Esophagus squamous epithelium (tissue), 5 donors: ENCODE results near the gene B3GALT6. TPM values are rescaled to one million over a fixed set of nuclear protein-coding genes. Genes with fewer than 3 reads are reported as not detected.
A peak's percentile ranks its signal among the peaks of the same experiment; 100 is the strongest.

ENCODE experiments used
- DNase-seq: peaks from one replicate; lab custom pipeline; 2025; lab: John Stamatoyannopoulos, UW
- H3K27ac ChIP-seq, 4 donors: fragments of 200-600 bp; sonication (generic); one replicate each; pipeline ENCODE4 v1.5.1; 2016 to 2019; ENCODE audit warnings: mild to moderate bottlenecking in 1 of 4
- H3K27me3 ChIP-seq, 4 donors: fragments of 200-600 bp; sonication (generic); 1 replicate in 3 of 4; 2 replicates in 1 of 4; pipeline versions ENCODE4 v1.5.1 to v1.6.0; 2017 to 2021; ENCODE audit warnings: antibody characterized with exemption in 1 of 4
- H3K36me3 ChIP-seq, 3 donors: fragments of 200-600 bp; sonication (generic); one replicate each; pipeline ENCODE4 v1.5.1; 2016 to 2019
- H3K4me1 ChIP-seq, 3 donors: fragments of 200-600 bp; sonication (generic); one replicate each; pipeline ENCODE4 v1.5.1; 2017 to 2019
- H3K4me3 ChIP-seq, 4 donors: fragments of 200-600 bp; sonication (generic); 1 replicate in 3 of 4; 2 replicates in 1 of 4; pipeline ENCODE4 v1.5.1; 2016 to 2019; ENCODE audit warnings: mild to moderate bottlenecking in 2 of 4, moderate library complexity in 1 of 4
- H3K9me3 ChIP-seq, 3 donors: fragments of 200-600 bp; sonication (generic); one replicate each; pipeline ENCODE4 v1.5.1; 2016 to 2019
- CTCF ChIP-seq, 6 experiments: fragments of 450-650 bp in 4 of 6; fragments of 200-600 bp in 2 of 6; sonication (generic) in 2 of 6; IDR thresholded peaks; one replicate each; pipeline ENCODE4 v1.5.1; 2016 to 2019; ENCODE audit warnings: antibody characterized with exemption in 6 of 6, mild to moderate bottlenecking in 4 of 6, moderate library complexity in 4 of 6
- POLR2A ChIP-seq, 4 donors: fragments of 450-650 bp; IDR thresholded peaks; one replicate each; pipeline ENCODE4 v1.6.1; 2017; ENCODE audit warnings: antibody characterized with exemption in 4 of 4, mild to moderate bottlenecking in 4 of 4, moderate library complexity in 3 of 4
- WGBS, 2 donors: methylation state at CpG; one replicate each; pipeline ENCODE4 v1.1.5; 2018; 5-methylcytosine and 5-hydroxymethylcytosine counted together
- intact Hi-C: fragments of 100-400 bp; cut with DNase I; formaldehyde crosslinking; loops from one replicate; pipeline ENCODE4 v1.15.0; 2022
- total RNA-seq, 4 donors: library from RNA; depleted of rRNA; stranded (reverse); fragments of >200 nt; gene quantifications; one replicate each; pipeline ENCODE4 v1.1.0, GENCODE V29; 2016
- donor health status: DM: yes; HTN: yes; CAD: no.

Gene B3GALT6
- total RNA-seq, 4 donors from 2014 or later = 13.5 to 17.5 (median 15.6) TPM

GRCh38 chr1:1226566-1227362, 5.3 kb upstream of the B3GALT6 start:
- no peak for TF ChIP-seq CTCF (IDR thresholded peaks at IDR 0.05)
- no peak for TF ChIP-seq POLR2A (IDR thresholded peaks at IDR 0.05)
- no peaks in the 10 kb centered on the region for H3K27me3 ChIP-seq
- H3K4me1 ChIP-seq = peaks cover 16 to 56% (median 20%) of the 10 kb centered on the region in 3 donors
- H3K4me3 ChIP-seq = no peak overlapping the region
- 85 to 93% methylated on average over 8 to 11 of the region's 44 CpGs for WGBS, 2 donors
- H3K36me3 ChIP-seq = peaks cover 38 to 78% (median 47%) of the 10 kb centered on the region in 3 donors
- H3K27ac ChIP-seq = no peak overlapping the region
- no peak for DNase-seq
- intact Hi-C loops = no loop called here
- H3K9me3 ChIP-seq = no peaks in the 10 kb centered on the region

GRCh38 chr1:1227386-1227785, 4.7 kb upstream of the B3GALT6 start:
- WGBS, 2 donors = no CpG with 5 or more reads among the region's 25 CpGs
- TF ChIP-seq CTCF (IDR thresholded peaks at IDR 0.05) = no peak
- TF ChIP-seq POLR2A (IDR thresholded peaks at IDR 0.05) = no peak
- Histone ChIP-seq H3K27me3 (no peaks in the 10 kb centered on the region), H3K4me1 (peaks cover 16 to 51% (median 20%) of the 10 kb centered on the region in 3 donors), H3K4me3 (no peak overlapping the region), H3K27ac (no peak overlapping the region), H3K36me3 (peaks cover 32 to 72% (median 40%) of the 10 kb centered on the region in 3 donors), H3K9me3 (no peaks in the 10 kb centered on the region)
- intact Hi-C loops = no loop called here
- DNase-seq = no peak

- no peaks in the 10 kb centered on the region for H3K9me3 ChIP-seq
- intact Hi-C loops = no loop called here
- 99% methylated on average over 9 of the region's 30 CpGs; no CpG with 5 or more reads in 1 of the 2 donors for WGBS, 2 donors
Measured at GRCh38 chr1:1228187-1228586, 3.9 kb upstream of the B3GALT6 start.

GRCh38 chr1:1228596-1229321, 3.3 kb upstream of the B3GALT6 start:
- H3K4me3 ChIP-seq = no peak overlapping the region
- TF ChIP-seq POLR2A (IDR thresholded peaks at IDR 0.05) (no peak), CTCF (IDR thresholded peaks at IDR 0.05) (no peak)
- intact Hi-C loops = no loop called here
- H3K4me1 ChIP-seq = peaks cover 24 to 64% (median 25%) of the 10 kb centered on the region in 3 donors
- DNase-seq = no peak
- whole genome bisulfite sequencing, 2 donors = 81 to 89% methylated on average over 22 of the region's 28 CpGs
- H3K27me3 ChIP-seq = no peaks in the 10 kb centered on the region
- no peak overlapping the region for H3K27ac ChIP-seq
- H3K36me3 ChIP-seq = peaks cover 18 to 59% (median 28%) of the 10 kb centered on the region in 3 donors
- H3K9me3 ChIP-seq = no peaks in the 10 kb centered on the region

More at GRCh38 chr1:1228187-1228586, 3.9 kb upstream of the B3GALT6 start:
- no peak overlapping the region for H3K4me3 ChIP-seq
- H3K36me3 ChIP-seq = peaks cover 24 to 64% (median 33%) of the 10 kb centered on the region in 3 donors
- H3K4me1 ChIP-seq = peaks cover 24 to 59% (median 24%) of the 10 kb centered on the region in 3 donors
- TF ChIP-seq POLR2A (IDR thresholded peaks at IDR 0.05) = no peak
- TF ChIP-seq CTCF (IDR thresholded peaks at IDR 0.05) = no peak
- no peak overlapping the region for H3K27ac ChIP-seq
- no peak for DNase-seq
- no peaks in the 10 kb centered on the region for H3K27me3 ChIP-seq

GRCh38 chr1:1229770-1230169, 2.3 kb upstream of the B3GALT6 start:
- Histone ChIP-seq H3K27me3 (no peaks in the 10 kb centered on the region), H3K36me3 (peaks cover 16 to 58% (median 26%) of the 10 kb centered on the region in 3 donors), H3K27ac (no peak overlapping the region), H3K9me3 (no peaks in the 10 kb centered on the region), H3K4me3 (peak overlapping the region in 1 of 4 donors; percentile 100), H3K4me1 (peaks cover 24 to 66% (median 25%) of the 10 kb centered on the region in 3 donors)
- TF ChIP-seq POLR2A (IDR thresholded peaks at IDR 0.05) (no peak), CTCF (IDR thresholded peaks at IDR 0.05) (no peak)
- WGBS, 2 donors = 95 to 100% methylated on average over 1 to 15 of the region's 19 CpGs
- intact Hi-C loops = no loop called here
- DNase-seq = no peak
